ENCODE results near the gene FGF14.

Gene FGF14

DNA sequence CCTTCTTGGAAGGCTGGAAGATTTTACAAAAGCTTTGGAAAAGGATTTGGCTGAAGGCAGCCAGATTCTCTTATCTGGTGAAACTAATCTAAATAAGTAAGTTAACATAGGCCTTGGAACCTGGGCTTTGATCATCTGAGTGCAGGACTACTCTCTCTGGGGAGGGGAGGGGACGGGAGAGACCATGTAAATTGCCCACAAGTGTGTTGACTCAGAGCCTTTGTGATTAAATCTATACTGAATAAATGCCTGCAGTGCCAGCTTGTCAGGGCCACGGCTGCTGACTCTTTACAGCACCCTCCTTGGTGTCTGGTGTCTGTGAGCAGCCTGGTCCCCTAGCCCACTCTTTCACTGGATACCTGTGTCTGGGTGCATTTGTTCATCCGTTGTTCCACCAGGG, 698.0 kb downstream of the FGF14 start:
- Histone ChIP-seq H3K4me1 (ENCODE audit: control insufficient read depth, insufficient read depth, low read length) (no peaks in the 10 kb centered on the region), H3K27ac (ENCODE audit: extremely low read depth, low read depth, low read length) (no peak overlapping the region), H3K4me3 (ENCODE audit: low read depth, low read length) (no peak overlapping the region), H3K9me3 (ENCODE audit: control insufficient read depth, insufficient read depth, low read depth, low read length) (no peaks in the 10 kb centered on the region), H3K36me3 (ENCODE audit: control insufficient read depth in 2 of 2, insufficient read depth in 1 of 2, low read length in 2 of 2) (no peaks in the 10 kb centered on the region)
- ChIA-PET CTCF (no interaction called here), POLR2A (interaction anchor here (1.0 kb wide), 1 partner anchor 9 kb away, joined by 3 read pairs; no protein-coding TSS in a partner anchor)
- TF ChIP-seq ZNF121 (tag by site-specific recombination; IDR thresholded peaks at IDR 0.05) = no peak
- no peak for TF ChIP-seq ZNF747 (tag by site-specific recombination; IDR thresholded peaks at IDR 0.05)
- TF ChIP-seq PRDM1 (tag by site-specific recombination; IDR thresholded peaks at IDR 0.05) = no peak
- TF ChIP-seq, protein P1, sequence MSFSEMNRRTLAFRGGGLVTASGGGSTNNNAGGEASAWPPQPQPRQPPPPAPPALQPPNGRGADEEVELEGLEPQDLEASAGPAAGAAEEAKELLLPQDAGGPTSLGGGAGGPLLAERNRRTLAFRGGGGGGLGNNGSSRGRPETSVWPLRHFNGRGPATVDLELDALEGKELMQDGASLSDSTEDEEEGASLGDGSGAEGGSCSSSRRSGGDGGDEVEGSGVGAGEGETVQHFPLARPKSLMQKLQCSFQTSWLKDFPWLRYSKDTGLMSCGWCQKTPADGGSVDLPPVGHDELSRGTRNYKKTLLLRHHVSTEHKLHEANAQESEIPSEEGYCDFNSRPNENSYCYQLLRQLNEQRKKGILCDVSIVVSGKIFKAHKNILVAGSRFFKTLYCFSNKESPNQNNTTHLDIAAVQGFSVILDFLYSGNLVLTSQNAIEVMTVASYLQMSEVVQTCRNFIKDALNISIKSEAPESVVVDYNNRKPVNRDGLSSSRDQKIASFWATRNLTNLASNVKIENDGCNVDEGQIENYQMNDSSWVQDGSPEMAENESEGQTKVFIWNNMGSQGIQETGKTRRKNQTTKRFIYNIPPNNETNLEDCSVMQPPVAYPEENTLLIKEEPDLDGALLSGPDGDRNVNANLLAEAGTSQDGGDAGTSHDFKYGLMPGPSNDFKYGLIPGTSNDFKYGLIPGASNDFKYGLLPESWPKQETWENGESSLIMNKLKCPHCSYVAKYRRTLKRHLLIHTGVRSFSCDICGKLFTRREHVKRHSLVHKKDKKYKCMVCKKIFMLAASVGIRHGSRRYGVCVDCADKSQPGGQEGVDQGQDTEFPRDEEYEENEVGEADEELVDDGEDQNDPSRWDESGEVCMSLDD (tag by site-specific recombination; IDR thresholded peaks at IDR 0.05) = no peak
- no peak for TF ChIP-seq KLF1 (tag by site-specific recombination; IDR thresholded peaks at IDR 0.05)
- TF ChIP-seq ZNF658 (tag by site-specific recombination; IDR thresholded peaks at IDR 0.05) = no peak
- TF ChIP-seq ZNF426 (tag by site-specific recombination; IDR thresholded peaks at IDR 0.05) = no peak
- TF ChIP-seq ZNF266 (tag by site-specific recombination; IDR thresholded peaks at IDR 0.05; ENCODE audit: low read depth) = no peak
- no peak for TF ChIP-seq ZNF211 (tag by site-specific recombination; IDR thresholded peaks at IDR 0.05; ENCODE audit: low read depth)
- no peak for TF ChIP-seq ZFP41 (tag by site-specific recombination; IDR thresholded peaks at IDR 0.05; ENCODE audit: borderline replicate concordance)
- TF ChIP-seq ZNF114 (tag by site-specific recombination; IDR thresholded peaks at IDR 0.05) = no peak
- TF ChIP-seq, protein P2, sequence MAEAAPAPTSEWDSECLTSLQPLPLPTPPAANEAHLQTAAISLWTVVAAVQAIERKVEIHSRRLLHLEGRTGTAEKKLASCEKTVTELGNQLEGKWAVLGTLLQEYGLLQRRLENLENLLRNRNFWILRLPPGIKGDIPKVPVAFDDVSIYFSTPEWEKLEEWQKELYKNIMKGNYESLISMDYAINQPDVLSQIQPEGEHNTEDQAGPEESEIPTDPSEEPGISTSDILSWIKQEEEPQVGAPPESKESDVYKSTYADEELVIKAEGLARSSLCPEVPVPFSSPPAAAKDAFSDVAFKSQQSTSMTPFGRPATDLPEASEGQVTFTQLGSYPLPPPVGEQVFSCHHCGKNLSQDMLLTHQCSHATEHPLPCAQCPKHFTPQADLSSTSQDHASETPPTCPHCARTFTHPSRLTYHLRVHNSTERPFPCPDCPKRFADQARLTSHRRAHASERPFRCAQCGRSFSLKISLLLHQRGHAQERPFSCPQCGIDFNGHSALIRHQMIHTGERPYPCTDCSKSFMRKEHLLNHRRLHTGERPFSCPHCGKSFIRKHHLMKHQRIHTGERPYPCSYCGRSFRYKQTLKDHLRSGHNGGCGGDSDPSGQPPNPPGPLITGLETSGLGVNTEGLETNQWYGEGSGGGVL (tag by site-specific recombination; IDR thresholded peaks at IDR 0.05) = no peak
- no peak for TF ChIP-seq RBAK (tag by site-specific recombination; IDR thresholded peaks at IDR 0.05)
- TF ChIP-seq, protein P3, sequence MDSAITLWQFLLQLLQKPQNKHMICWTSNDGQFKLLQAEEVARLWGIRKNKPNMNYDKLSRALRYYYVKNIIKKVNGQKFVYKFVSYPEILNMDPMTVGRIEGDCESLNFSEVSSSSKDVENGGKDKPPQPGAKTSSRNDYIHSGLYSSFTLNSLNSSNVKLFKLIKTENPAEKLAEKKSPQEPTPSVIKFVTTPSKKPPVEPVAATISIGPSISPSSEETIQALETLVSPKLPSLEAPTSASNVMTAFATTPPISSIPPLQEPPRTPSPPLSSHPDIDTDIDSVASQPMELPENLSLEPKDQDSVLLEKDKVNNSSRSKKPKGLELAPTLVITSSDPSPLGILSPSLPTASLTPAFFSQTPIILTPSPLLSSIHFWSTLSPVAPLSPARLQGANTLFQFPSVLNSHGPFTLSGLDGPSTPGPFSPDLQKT (IDR thresholded peaks at IDR 0.05; ENCODE audit: borderline replicate concordance, low read depth, low read length) = no peak
- TF ChIP-seq ZNF10 (tag by site-specific recombination; IDR thresholded peaks at IDR 0.05) = no peak
- no peak for TF ChIP-seq ZBTB20 (tag by site-specific recombination; IDR thresholded peaks at IDR 0.05)
- TF ChIP-seq ZNF777 (tag by site-specific recombination; IDR thresholded peaks at IDR 0.05; ENCODE audit: borderline replicate concordance) = no peak
- no peak for TF ChIP-seq PRDM4 (tag by site-specific recombination; IDR thresholded peaks at IDR 0.05)
- TF ChIP-seq YY2 (tag by site-specific recombination; IDR thresholded peaks at IDR 0.05) = no peak
- no peak for TF ChIP-seq ZNF140 (tag by site-specific recombination; IDR thresholded peaks at IDR 0.05)
